GM21447 (cell line): Measurements from ENCODE around the gene ERG.

Source experiments
- ATAC-seq: cut with Tn5 transposase; IDR thresholded peaks from one replicate; pipeline ENCODE4 v1.9.1; 2021; ENCODE audit not compliant: unreplicated experiment

ERG gene

DNA sequence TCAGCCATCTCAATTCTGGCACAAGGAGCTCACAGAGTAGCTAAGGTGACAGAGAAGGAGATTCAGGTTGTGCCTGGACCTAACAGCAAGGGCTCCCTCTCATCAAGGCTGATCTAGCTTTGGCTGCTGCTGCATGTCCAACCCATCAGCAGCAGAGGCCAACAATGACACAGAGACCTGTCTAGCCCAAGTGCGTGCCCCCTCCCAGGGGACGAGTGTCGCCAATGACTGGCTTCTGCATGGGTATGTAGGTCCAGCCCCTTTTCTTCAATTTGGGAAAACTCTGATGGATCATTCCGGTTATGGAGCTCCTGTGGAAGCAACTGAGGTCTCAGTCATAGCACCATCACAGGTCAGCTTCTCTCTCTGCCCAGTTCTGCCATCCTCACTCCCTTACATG, 158.1 kb downstream of the ERG start:
- ATAC-seq: no peak

DNA sequence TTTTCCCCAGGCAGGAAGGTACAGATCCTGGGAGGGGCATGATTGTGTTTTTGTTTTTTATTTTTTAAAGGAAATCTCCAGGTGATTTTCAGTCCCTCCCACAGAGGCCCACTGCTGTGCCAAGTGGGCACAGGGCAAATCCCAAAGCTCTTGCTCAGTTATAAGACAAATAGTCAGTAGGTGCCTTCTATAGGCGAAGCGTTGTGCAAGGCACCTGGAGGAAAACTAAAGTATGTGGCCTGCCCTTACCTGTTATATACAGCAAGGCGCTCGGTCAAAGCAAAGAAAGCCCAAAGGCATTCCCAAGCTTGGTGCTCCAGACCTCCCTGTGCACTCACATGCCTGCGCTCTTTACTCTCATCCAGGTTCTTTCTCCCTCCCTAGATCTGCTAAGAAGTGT, 160.5 kb downstream of the ERG start:
- ATAC-seq: no peak

- no peak for ATAC-seq
Measured at GRCh38 chr21:38334866-38335265, 163.4 kb downstream of the ERG start.

- no peak for ATAC-seq
Measured at GRCh38 chr21:38333301-38334272, 164.7 kb downstream of the ERG start.

DNA sequence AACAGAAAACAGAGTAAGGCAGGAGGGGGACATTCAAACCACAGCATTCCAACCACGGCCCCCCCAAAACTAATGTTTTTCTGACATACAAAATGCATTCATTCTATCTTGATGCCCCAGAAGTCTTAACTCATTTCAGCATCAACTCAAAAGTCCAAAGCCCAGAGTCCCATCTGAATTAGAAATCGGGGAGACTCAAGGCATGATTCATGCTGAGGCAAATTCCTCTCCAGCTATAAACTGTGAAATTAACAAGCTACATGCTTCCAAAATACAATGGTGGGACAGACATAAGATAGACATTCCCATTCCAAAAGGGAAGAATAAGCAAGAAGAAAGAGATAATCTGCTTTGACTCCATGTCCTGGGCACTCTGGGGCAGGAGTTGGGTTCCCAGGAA, 167.6 kb downstream of the ERG start:
- no peak for ATAC-seq
